Upper lobe of left lung (tissue), 4 donors: ENCODE data around the gene AK1.

Source experiments
- CTCF ChIP-seq, 6 experiments: fragments of 450-650 bp in 4 of 6; fragments of 200-600 bp in 2 of 6; sonication (generic) in 2 of 6; IDR thresholded peaks; one replicate each; pipeline ENCODE4 v1.5.1; 2016 to 2019; ENCODE audit warnings: antibody characterized with exemption in 6 of 6
- EP300 ChIP-seq, 4 donors: sonication (generic); formaldehyde crosslinking; IDR thresholded peaks; one replicate each; pipeline ENCODE4 v1.5.1; 2017; ENCODE audit warnings: antibody characterized with exemption in 4 of 4, control low read depth in 2 of 4
- POLR2A ChIP-seq, 4 donors: fragments of 450-650 bp; IDR thresholded peaks; one replicate each; pipeline ENCODE4 v1.5.1; 2016 to 2017; ENCODE audit warnings: antibody characterized with exemption in 4 of 4, mild to moderate bottlenecking in 2 of 4
- POLR2AphosphoS5 ChIP-seq, 2 donors: sonication (generic); formaldehyde crosslinking; IDR thresholded peaks; one replicate each; pipeline ENCODE4 v1.5.1; 2017; ENCODE audit warnings: antibody characterized with exemption in 2 of 2

GRCh38 chr9:127876026-127876763, 1.3 kb downstream of the AK1 start:
- TF ChIP-seq POLR2A (IDR thresholded peaks at IDR 0.05) (no peak), POLR2AphosphoS5 (IDR thresholded peaks at IDR 0.05) (peak in 1 of 2 donors; percentile 44), CTCF (IDR thresholded peaks at IDR 0.05) (peak in 1 of 6 experiments; percentile 37), EP300 (IDR thresholded peaks at IDR 0.05) (peak in 1 of 4 donors; percentile 28)
